HepG2 (cell line): ENCODE data around the gene GJB1. TPM values are rescaled to one million over a fixed set of nuclear protein-coding genes. Genes with fewer than 3 reads are reported as not detected.

ENCODE experiments used
- AHR ChIP-seq: IDR thresholded peaks from 2 replicates; pipeline ENCODE4 v1.6.1; 2018; ENCODE audit warnings: missing genetic modification reagents, missing compliant biosample characterization
- BRCA1 ChIP-seq: sonication (generic); formaldehyde crosslinking; IDR thresholded peaks from 2 replicates; pipeline ENCODE4 v1.4.0; 2020; ENCODE audit warnings: missing genetic modification reagents
- EP300 ChIP-seq, 3 experiments: sonication (generic) in 1 of 3; formaldehyde crosslinking in 1 of 3; IDR thresholded peaks; 2 replicates each; pipeline versions ENCODE4 v1.5.1 to v1.6.1; 2011 to 2020; ENCODE audit warnings: low read depth in 2 of 3, low read length in 2 of 3, borderline replicate concordance in 1 of 3, improper control_type of control experiment in 1 of 3, mild to moderate bottlenecking in 1 of 3, missing genetic modification reagents in 1 of 3, moderate library complexity in 1 of 3
- GZF1 ChIP-seq: sonication (generic); formaldehyde crosslinking; IDR thresholded peaks from 2 replicates; pipeline ENCODE4 v1.5.1; 2020; ENCODE audit warnings: mild to moderate bottlenecking, missing genetic modification reagents
- HMG20B ChIP-seq: conservative IDR thresholded peaks from 2 replicates; pipeline ENCODE4 v1.6.1; 2016; ENCODE audit warnings: missing genetic modification reagents, missing compliant biosample characterization
- HNRNPUL1 ChIP-seq: fragments of 200-400 bp; formaldehyde crosslinking; IDR thresholded peaks from 2 replicates; pipeline ENCODE4 v1.6.1; 2017; ENCODE audit warnings: low read depth, mild to moderate bottlenecking, low read length, moderate library complexity
- HOXA7 ChIP-seq: sonication (generic); formaldehyde crosslinking; IDR thresholded peaks from 2 replicates; pipeline ENCODE4 v1.8.1; 2022; ENCODE audit warnings: mild to moderate bottlenecking, missing genetic modification reagents, moderate library complexity
- MXI1 ChIP-seq: IDR thresholded peaks from 3 replicates; pipeline ENCODE4 v1.6.1; 2012; ENCODE audit warnings: low read depth, low read length, inconsistent platforms, borderline replicate concordance
- NPAS2 ChIP-seq: sonication (generic); formaldehyde crosslinking; IDR thresholded peaks from 2 replicates; pipeline ENCODE4 v1.8.0; 2022; ENCODE audit warnings: mild to moderate bottlenecking, missing genetic modification reagents, borderline replicate concordance
- RBAK ChIP-seq: sonication (generic); formaldehyde crosslinking; IDR thresholded peaks from 2 replicates; pipeline ENCODE4 v1.5.1; 2020; ENCODE audit warnings: mild to moderate bottlenecking, missing genetic modification reagents
- RFXANK ChIP-seq: IDR thresholded peaks from 2 replicates; pipeline ENCODE4 v1.6.1; 2016
- SSRP1 ChIP-seq: IDR thresholded peaks from 2 replicates; pipeline ENCODE4 v1.6.1; 2016; ENCODE audit warnings: control low read depth
- U2AF1 ChIP-seq: fragments of 200-400 bp; formaldehyde crosslinking; optimal IDR thresholded peaks from 2 replicates; pipeline ENCODE3; 2017; ENCODE audit warnings: mild to moderate bottlenecking, low read depth, low read length
- XRCC5 ChIP-seq: fragments of 200-400 bp; formaldehyde crosslinking; optimal IDR thresholded peaks from 2 replicates; pipeline ENCODE3; 2017; ENCODE audit warnings: mild to moderate bottlenecking, low read length
- ZFYVE20 ChIP-seq: sonication (generic); formaldehyde crosslinking; IDR thresholded peaks from 2 replicates; pipeline ENCODE4 v1.8.0; 2023; ENCODE audit warnings: low read depth, mild to moderate bottlenecking, moderate library complexity, missing genetic modification reagents, borderline replicate concordance
- ZNF17 ChIP-seq: sonication (generic); formaldehyde crosslinking; IDR thresholded peaks from 2 replicates; pipeline ENCODE4 v1.5.0; 2020; ENCODE audit warnings: mild to moderate bottlenecking, missing genetic modification reagents
- ZNF234 ChIP-seq: sonication (generic); formaldehyde crosslinking; conservative IDR thresholded peaks from 2 replicates; pipeline ENCODE4 v1.5.1; 2020; ENCODE audit warnings: mild to moderate bottlenecking, missing genetic modification reagents
- ZNF317 ChIP-seq: sonication (generic); formaldehyde crosslinking; IDR thresholded peaks from 2 replicates; pipeline ENCODE4 v1.5.0; 2020; ENCODE audit warnings: mild to moderate bottlenecking, missing genetic modification reagents
- ZNF510 ChIP-seq: sonication (generic); formaldehyde crosslinking; IDR thresholded peaks from 2 replicates; pipeline ENCODE4 v1.4.0; 2020; ENCODE audit warnings: low read depth, mild to moderate bottlenecking, missing genetic modification reagents
- ZNF567 ChIP-seq: sonication (generic); formaldehyde crosslinking; IDR thresholded peaks from 2 replicates; pipeline ENCODE4 v1.8.1; 2023; ENCODE audit warnings: mild to moderate bottlenecking, missing genetic modification reagents, borderline replicate concordance
- ZNF598 ChIP-seq: sonication (generic); formaldehyde crosslinking; IDR thresholded peaks from 2 replicates; pipeline ENCODE4 v1.5.1; 2020; ENCODE audit warnings: mild to moderate bottlenecking, missing genetic modification reagents, borderline replicate concordance
- ZNF616 ChIP-seq: sonication (generic); formaldehyde crosslinking; IDR thresholded peaks from 2 replicates; pipeline ENCODE4 v1.5.0; 2020; ENCODE audit warnings: low read depth, mild to moderate bottlenecking, missing genetic modification reagents
- polyA plus RNA-seq, 8 experiments: library from polyadenylated mRNA; depleted of rRNA in 3 of 8; stranded (reverse) in 7 of 8; unstranded in 1 of 8; fragments of >200 nt; fragmentation: Illumina TruSeq in 4 of 8; extraction: Trizol in 4 of 8; gene quantifications; 2 replicates each; pipeline versions ENCODE4 v1.2.1 to v1.2.3, GENCODE V29; 2011 to 2016; ENCODE audit warnings: low read depth in 4 of 8, missing spikeins in 1 of 8, mixed read lengths in 1 of 8; ENCODE audit not compliant: insufficient read depth in 1 of 8
- total RNA-seq, 5 experiments: library from RNA; depleted of rRNA; stranded (reverse); fragments of >200 nt; fragmentation: Illumina TruSeq; extraction: Trizol; gene quantifications; 2 replicates each; pipeline ENCODE4 v1.2.3, GENCODE V29; 2016; ENCODE audit warnings: low read depth in 1 of 5
- TF ChIP-seq, protein P1 (sequence below): sonication (generic); formaldehyde crosslinking; IDR thresholded peaks from 2 replicates; pipeline ENCODE4 v1.9.0; 2021; ENCODE audit warnings: mild to moderate bottlenecking, missing genetic modification reagents
- TF ChIP-seq, protein P2 (sequence below): sonication (generic); formaldehyde crosslinking; IDR thresholded peaks from 2 replicates; pipeline ENCODE4 v1.4.0; 2020; ENCODE audit warnings: missing genetic modification reagents

GJB1 gene
- total and polyA plus RNA-seq, 2 of the 13 experiments (the other 11 are each of a cell fraction or from before 2014, with no cell fraction given) = 111 to 161 TPM

DNA sequence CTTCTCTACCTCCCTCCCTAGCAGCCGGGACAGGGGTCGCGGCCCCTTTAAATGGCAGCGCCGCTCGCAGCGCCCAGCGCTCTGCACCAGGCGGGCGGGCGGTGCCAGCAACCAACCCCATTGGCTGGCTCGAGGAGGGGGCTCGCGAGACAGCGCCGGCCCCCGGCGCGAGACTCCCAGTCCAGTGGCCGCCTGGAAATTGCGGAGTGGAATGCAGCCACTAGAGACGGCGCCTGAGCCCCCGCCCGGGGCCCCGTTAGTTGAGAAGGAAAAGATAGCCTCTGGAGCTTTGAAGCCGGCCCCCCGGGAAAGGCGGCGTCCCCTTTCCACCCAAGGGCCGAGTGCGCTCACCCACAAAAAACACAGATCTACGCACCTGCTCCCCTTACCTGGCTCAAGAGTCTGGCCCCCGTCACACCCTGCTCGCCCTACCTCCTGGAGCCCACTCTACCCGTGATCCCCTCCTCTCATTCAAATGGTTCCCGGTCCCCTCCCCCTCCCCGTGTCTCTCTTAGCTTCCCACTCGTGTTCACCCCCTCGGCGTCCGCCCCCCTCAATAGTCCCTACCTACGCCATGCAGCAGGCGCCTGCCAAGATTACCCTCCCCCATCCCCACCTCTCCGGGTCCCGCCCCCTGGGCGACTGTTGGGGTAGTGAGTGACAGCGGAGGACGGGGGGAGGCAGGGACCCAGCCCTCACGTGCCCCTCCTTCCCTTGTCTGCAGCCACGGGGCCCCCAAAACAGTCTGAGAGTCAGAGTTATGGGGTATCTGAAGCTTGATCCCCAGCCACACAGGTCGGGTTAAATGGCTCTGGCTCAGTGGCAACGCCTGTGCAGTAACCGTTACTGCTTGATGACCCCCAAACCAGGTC lies 31.3 kb downstream of the GJB1 start, which contains the start of gene ZMYM3 (continued):
- TF ChIP-seq ZNF598 (no peak), U2AF1 (no peak), XRCC5 (no peak), ZNF616 (CRISPR knock-in tag) (no peak), MXI1 (0 out of 3 replicates have a peak, but pooled peaks have one; percentile 16), AHR (CRISPR knock-in tag) (no peak), ZNF567 (CRISPR knock-in tag) (no peak), ZNF510 (CRISPR knock-in tag) (no peak), RBAK (CRISPR knock-in tag) (no peak), ZFYVE20 (CRISPR knock-in tag) (no peak), ZNF234 (no peak), ZNF17 (CRISPR knock-in tag) (no peak), HNRNPUL1 (no peak), BRCA1 (no peak), GZF1 (CRISPR knock-in tag) (no peak), RFXANK (CRISPR knock-in tag) (no peak), HMG20B (CRISPR knock-in tag) (no peak), ZNF317 (CRISPR knock-in tag) (no peak), HOXA7 (CRISPR knock-in tag) (no peak), EP300 (IDR thresholded peaks at IDR 0.05; ENCODE audit: low read depth in 2 of 2, low read length in 2 of 2) (no peak), EP300 (CRISPR knock-in tag; IDR thresholded peaks at IDR 0.05; ENCODE audit: borderline replicate concordance) (no peak), NPAS2 (CRISPR knock-in tag) (no peak), SSRP1 (CRISPR knock-in tag) (no peak)
- TF ChIP-seq, protein P1, sequence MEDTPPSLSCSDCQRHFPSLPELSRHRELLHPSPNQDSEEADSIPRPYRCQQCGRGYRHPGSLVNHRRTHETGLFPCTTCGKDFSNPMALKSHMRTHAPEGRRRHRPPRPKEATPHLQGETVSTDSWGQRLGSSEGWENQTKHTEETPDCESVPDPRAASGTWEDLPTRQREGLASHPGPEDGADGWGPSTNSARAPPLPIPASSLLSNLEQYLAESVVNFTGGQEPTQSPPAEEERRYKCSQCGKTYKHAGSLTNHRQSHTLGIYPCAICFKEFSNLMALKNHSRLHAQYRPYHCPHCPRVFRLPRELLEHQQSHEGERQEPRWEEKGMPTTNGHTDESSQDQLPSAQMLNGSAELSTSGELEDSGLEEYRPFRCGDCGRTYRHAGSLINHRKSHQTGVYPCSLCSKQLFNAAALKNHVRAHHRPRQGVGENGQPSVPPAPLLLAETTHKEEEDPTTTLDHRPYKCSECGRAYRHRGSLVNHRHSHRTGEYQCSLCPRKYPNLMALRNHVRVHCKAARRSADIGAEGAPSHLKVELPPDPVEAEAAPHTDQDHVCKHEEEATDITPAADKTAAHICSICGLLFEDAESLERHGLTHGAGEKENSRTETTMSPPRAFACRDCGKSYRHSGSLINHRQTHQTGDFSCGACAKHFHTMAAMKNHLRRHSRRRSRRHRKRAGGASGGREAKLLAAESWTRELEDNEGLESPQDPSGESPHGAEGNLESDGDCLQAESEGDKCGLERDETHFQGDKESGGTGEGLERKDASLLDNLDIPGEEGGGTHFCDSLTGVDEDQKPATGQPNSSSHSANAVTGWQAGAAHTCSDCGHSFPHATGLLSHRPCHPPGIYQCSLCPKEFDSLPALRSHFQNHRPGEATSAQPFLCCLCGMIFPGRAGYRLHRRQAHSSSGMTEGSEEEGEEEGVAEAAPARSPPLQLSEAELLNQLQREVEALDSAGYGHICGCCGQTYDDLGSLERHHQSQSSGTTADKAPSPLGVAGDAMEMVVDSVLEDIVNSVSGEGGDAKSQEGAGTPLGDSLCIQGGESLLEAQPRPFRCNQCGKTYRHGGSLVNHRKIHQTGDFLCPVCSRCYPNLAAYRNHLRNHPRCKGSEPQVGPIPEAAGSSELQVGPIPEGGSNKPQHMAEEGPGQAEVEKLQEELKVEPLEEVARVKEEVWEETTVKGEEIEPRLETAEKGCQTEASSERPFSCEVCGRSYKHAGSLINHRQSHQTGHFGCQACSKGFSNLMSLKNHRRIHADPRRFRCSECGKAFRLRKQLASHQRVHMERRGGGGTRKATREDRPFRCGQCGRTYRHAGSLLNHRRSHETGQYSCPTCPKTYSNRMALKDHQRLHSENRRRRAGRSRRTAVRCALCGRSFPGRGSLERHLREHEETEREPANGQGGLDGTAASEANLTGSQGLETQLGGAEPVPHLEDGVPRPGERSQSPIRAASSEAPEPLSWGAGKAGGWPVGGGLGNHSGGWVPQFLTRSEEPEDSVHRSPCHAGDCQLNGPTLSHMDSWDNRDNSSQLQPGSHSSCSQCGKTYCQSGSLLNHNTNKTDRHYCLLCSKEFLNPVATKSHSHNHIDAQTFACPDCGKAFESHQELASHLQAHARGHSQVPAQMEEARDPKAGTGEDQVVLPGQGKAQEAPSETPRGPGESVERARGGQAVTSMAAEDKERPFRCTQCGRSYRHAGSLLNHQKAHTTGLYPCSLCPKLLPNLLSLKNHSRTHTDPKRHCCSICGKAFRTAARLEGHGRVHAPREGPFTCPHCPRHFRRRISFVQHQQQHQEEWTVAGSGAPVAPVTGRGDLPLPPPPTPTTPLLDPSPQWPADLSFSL (CRISPR knock-in tag) = no peak
- TF ChIP-seq, protein P2, sequence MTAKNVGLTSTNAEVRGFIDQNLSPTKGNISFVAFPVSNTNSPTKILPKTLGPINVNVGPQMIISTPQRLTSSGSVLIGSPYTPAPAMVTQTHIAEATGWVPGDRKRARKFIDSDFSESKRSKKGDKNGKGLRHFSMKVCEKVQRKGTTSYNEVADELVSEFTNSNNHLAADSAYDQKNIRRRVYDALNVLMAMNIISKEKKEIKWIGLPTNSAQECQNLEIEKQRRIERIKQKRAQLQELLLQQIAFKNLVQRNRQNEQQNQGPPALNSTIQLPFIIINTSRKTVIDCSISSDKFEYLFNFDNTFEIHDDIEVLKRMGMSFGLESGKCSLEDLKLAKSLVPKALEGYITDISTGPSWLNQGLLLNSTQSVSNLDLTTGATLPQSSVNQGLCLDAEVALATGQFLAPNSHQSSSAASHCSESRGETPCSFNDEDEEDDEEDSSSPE (CRISPR knock-in tag) = no peak; the same call in 1 of the 2 replicates
